Ammon's horn (tissue), 1 donor: ENCODE results near the gene CTBP1.

Experiments used
- DNase-seq: peaks from one replicate; pipeline ENCODE4 v3.0.0-alpha.2; 2016; ENCODE audit warnings: low spot score

The CTBP1 gene

GRCh38 chr4:1222938-1223690 is 25.8 kb downstream of the CTBP1 start:
- no peak for DNase-seq

- DNase-seq = no peak
Observed at GRCh38 chr4:1222036-1222789, 26.7 kb downstream of the CTBP1 start.

GRCh38 chr4:1221155-1221870 is 27.6 kb downstream of the CTBP1 start:
- no peak for DNase-seq

GRCh38 chr4:1220566-1220965 is 28.4 kb downstream of the CTBP1 start:
- DNase-seq = no peak

GRCh38 chr4:1219566-1219950 is 29.4 kb downstream of the CTBP1 start:
- no peak for DNase-seq

GRCh38 chr4:1218634-1219565 is 30.0 kb downstream of the CTBP1 start:
- no peak for DNase-seq

GRCh38 chr4:1217366-1217765 is 31.6 kb downstream of the CTBP1 start:
- DNase-seq = no peak

- DNase-seq = peak; percentile 54
Observed at GRCh38 chr4:1216869-1217294, 32.0 kb downstream of the CTBP1 start.

- DNase-seq = no peak
Observed at GRCh38 chr4:1216076-1216614, 32.8 kb downstream of the CTBP1 start.

- DNase-seq = peak; percentile 47
Observed at GRCh38 chr4:1215141-1216075, 33.5 kb downstream of the CTBP1 start.

- no peak for DNase-seq
Observed at GRCh38 chr4:1214101-1215095, 34.5 kb downstream of the CTBP1 start.

GRCh38 chr4:1213336-1213995 is 35.5 kb downstream of the CTBP1 start:
- no peak for DNase-seq

- no peak for DNase-seq
Observed at GRCh38 chr4:1212546-1213335, 36.2 kb downstream of the CTBP1 start.

GRCh38 chr4:1211891-1212545 is 36.9 kb downstream of the CTBP1 start:
- peak; percentile 74 for DNase-seq

- no peak for DNase-seq
Observed at GRCh38 chr4:1211371-1211770, 37.6 kb downstream of the CTBP1 start.

GRCh38 chr4:1210971-1211370 is 38.0 kb downstream of the CTBP1 start:
- no peak for DNase-seq

GRCh38 chr4:1210241-1210841 is 38.6 kb downstream of the CTBP1 start:
- no peak for DNase-seq
